RCC 7860 (cell line): ENCODE results near the gene ANXA6.
A peak's percentile ranks its signal among the peaks of the same experiment; 100 is the strongest.

Experiments used
- DNase-seq: peaks from one replicate; pipeline ENCODE4 v3.0.0-alpha.2; 2015; ENCODE audit warnings: low spot score
- FAIRE-seq: peaks from 2 replicates; lab custom pipeline; 2012; peaks lifted over from hg19 to GRCh38; lab: Jason Lieb, UNC

ANXA6 gene

GRCh38 chr5:151106509-151106908 lies 51.1 kb downstream of the ANXA6 start:
- DNase-seq = no peak
- FAIRE-seq = no peak

GRCh38 chr5:151106043-151106442 lies 51.5 kb downstream of the ANXA6 start:
- FAIRE-seq (no peak), DNase-seq (no peak)

- FAIRE-seq (no peak), DNase-seq (no peak)
Measured at GRCh38 chr5:151105561-151105960, 52.0 kb downstream of the ANXA6 start.

- no peak for DNase-seq
- no peak for FAIRE-seq
Measured at GRCh38 chr5:151104795-151105194, 52.8 kb downstream of the ANXA6 start.

GRCh38 chr5:151101746-151102145 lies 55.8 kb downstream of the ANXA6 start:
- FAIRE-seq = no peak
- no peak for DNase-seq

- no peak for DNase-seq
- FAIRE-seq = no peak
Measured at GRCh38 chr5:151101151-151101550, 56.4 kb downstream of the ANXA6 start.

GRCh38 chr5:151100681-151101080 lies 56.9 kb downstream of the ANXA6 start:
- FAIRE-seq = no peak
- no peak for DNase-seq

- DNase-seq (no peak), FAIRE-seq (no peak)
Measured at GRCh38 chr5:151098768-151099121, 58.8 kb downstream of the ANXA6 start.

GRCh38 chr5:151097820-151098767 lies 59.5 kb downstream of the ANXA6 start:
- FAIRE-seq (no peak), DNase-seq (no peak)

GRCh38 chr5:151097061-151097460 lies 60.5 kb downstream of the ANXA6 start:
- FAIRE-seq = no peak
- DNase-seq = no peak

GRCh38 chr5:151096001-151096373 lies 61.6 kb downstream of the ANXA6 start:
- no peak for DNase-seq
- FAIRE-seq = no peak

GRCh38 chr5:151095341-151096000 lies 62.1 kb downstream of the ANXA6 start:
- no peak for FAIRE-seq

GRCh38 chr5:151094852-151095245 lies 62.7 kb downstream of the ANXA6 start:
- FAIRE-seq (no peak), DNase-seq (no peak)

More at GRCh38 chr5:151095341-151096000, 62.1 kb downstream of the ANXA6 start:
- DNase-seq = peak; percentile 58

GRCh38 chr5:151094030-151094851 lies 63.3 kb downstream of the ANXA6 start:
- peak; percentile 79 for FAIRE-seq
- DNase-seq = peak; percentile 86

GRCh38 chr5:151093476-151093889 lies 64.1 kb downstream of the ANXA6 start:
- DNase-seq = peak; percentile 95
- FAIRE-seq = peak; percentile 90

GRCh38 chr5:151092762-151093161 lies 64.8 kb downstream of the ANXA6 start:
- DNase-seq (peak; percentile 92), FAIRE-seq (peak; percentile 86)

- DNase-seq (no peak), FAIRE-seq (no peak)
Measured at GRCh38 chr5:151089726-151090125, 67.9 kb downstream of the ANXA6 start.

- DNase-seq (no peak), FAIRE-seq (no peak)
Measured at GRCh38 chr5:151088986-151089385, 68.6 kb downstream of the ANXA6 start.

- FAIRE-seq (peak; percentile 41), DNase-seq (peak; percentile 62)
Measured at GRCh38 chr5:151087486-151087885, 70.1 kb downstream of the ANXA6 start.

GRCh38 chr5:151086905-151087360 lies 70.6 kb downstream of the ANXA6 start:
- FAIRE-seq (no peak), DNase-seq (peak; percentile 61)
